ENCODE data around the gene USP6NL.

The USP6NL gene

GRCh38 chr10:11510736-11511135 lies 100.7 kb downstream of the USP6NL start:
- DNase-seq (ENCODE audit: low read depth), result no peak
- H3K4me3 ChIP-seq (ENCODE audit: control insufficient read depth, low read depth, low read length), result no peak overlapping the region
- no peak for TF ChIP-seq CTCF (IDR thresholded peaks at IDR 0.05; ENCODE audit: control insufficient read depth, insufficient read depth, low read depth, low read length, missing control alignments)

- TF ChIP-seq CTCF (IDR thresholded peaks at IDR 0.05; ENCODE audit: control insufficient read depth, insufficient read depth, low read depth, low read length, missing control alignments), result no peak
- no peak for DNase-seq (ENCODE audit: low read depth)
- H3K4me3 ChIP-seq (ENCODE audit: control insufficient read depth, low read depth, low read length), result no peak overlapping the region
Measured at GRCh38 chr10:11510281-11510680, 101.2 kb downstream of the USP6NL start.

DNA sequence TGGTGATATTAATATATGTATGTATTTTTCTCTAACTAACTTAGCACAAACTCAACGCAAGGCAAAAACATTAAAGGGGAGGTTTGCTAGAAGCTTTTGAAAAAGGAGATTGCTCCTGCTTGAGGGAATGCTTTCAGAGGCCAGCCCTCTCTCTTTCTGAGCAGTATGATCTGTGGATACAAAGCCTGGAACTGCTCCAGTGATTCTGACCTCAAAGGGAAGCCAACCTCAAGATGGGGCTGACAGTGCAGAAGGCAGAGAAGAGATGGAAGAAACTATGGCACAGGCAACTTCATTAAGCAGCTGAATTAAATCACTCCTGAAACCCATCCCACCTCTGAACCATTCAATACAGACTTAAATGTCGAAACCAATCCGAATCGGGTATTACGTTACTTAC lies 102.4 kb downstream of the USP6NL start:
- DNase-seq (ENCODE audit: low read depth), result no peak
- no peak overlapping the region for H3K4me3 ChIP-seq (ENCODE audit: control insufficient read depth, low read depth, low read length)
- TF ChIP-seq CTCF (IDR thresholded peaks at IDR 0.05; ENCODE audit: control insufficient read depth, insufficient read depth, low read depth, low read length, missing control alignments), result no peak

GRCh38 chr10:11506247-11506789 lies 105.1 kb downstream of the USP6NL start:
- DNase-seq (ENCODE audit: low read depth), result no peak
- H3K4me3 ChIP-seq (ENCODE audit: control insufficient read depth, low read depth, low read length), result no peak overlapping the region
- no peak for TF ChIP-seq CTCF (IDR thresholded peaks at IDR 0.05; ENCODE audit: control insufficient read depth, insufficient read depth, low read depth, low read length, missing control alignments)

DNA sequence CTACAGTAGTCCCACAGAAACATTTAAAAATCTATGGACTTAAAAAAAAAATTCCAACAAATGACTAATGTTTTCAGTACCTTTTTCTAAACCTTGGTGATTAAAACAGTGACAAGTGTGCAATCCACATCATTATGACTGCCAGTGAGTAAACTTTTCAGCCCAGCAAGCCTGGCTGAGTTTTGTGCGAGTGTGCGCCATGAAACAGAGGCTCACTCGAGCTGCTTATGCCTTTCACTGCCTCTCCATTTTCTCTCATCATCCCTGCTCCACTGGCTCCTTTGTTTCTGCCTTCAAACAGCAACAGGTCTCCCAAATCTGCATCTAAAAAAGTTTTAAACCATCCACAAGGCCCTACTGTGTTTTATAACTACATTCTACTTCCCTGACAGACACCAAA lies 105.8 kb downstream of the USP6NL start:
- H3K4me3 ChIP-seq (ENCODE audit: control insufficient read depth, low read depth, low read length), result no peak overlapping the region
- TF ChIP-seq CTCF (IDR thresholded peaks at IDR 0.05; ENCODE audit: control insufficient read depth, insufficient read depth, low read depth, low read length, missing control alignments), result no peak
- no peak for DNase-seq (ENCODE audit: low read depth)

DNA sequence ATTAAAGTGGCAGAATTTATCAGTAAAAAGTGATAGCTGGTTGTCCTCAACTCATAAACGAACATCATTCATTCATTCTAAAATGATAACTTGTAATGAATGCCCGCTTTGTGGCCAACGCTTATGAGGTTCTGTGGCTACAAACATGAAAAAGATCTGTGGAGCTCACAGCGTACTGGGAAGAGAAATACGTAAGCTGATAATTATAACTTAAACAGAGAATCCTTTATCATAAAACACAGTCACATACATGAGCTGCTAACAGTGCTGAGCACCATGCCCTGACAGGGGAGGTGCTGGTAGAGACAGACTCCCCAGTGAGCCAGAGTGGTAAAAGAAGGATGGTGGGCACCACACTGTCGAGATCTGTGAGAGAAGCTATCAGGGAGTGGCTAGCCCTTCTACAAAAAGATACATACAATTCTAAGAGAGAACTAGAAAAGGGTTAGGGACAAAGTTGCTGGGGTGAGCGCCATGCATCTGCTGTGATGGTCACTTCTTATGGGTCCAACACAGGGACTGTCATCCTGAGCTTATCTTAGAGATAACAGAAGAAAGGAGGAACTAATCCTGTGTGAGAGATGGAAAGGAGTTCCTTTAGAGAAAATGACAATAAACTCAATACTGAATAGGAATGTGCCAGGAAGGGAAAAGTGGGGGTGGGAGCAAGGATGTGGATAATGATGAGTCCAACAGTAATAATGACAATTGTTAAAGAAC lies 106.7 kb downstream of the USP6NL start:
- no peak for TF ChIP-seq CTCF (IDR thresholded peaks at IDR 0.05; ENCODE audit: control insufficient read depth, insufficient read depth, low read depth, low read length, missing control alignments)
- no peak overlapping the region for H3K4me3 ChIP-seq (ENCODE audit: control insufficient read depth, low read depth, low read length)
- DNase-seq (ENCODE audit: low read depth), result no peak
